Measurements from ENCODE around the gene SLC25A25. TPM values are rescaled to one million over a fixed set of nuclear protein-coding genes. Genes with fewer than 3 reads are reported as not detected.
A peak's percentile ranks its signal among the peaks of the same experiment; 100 is the strongest.

The SLC25A25 gene
- total and polyA plus RNA-seq, 12 donors: 11.4 to 60.6 (median 15.6) TPM

DNA sequence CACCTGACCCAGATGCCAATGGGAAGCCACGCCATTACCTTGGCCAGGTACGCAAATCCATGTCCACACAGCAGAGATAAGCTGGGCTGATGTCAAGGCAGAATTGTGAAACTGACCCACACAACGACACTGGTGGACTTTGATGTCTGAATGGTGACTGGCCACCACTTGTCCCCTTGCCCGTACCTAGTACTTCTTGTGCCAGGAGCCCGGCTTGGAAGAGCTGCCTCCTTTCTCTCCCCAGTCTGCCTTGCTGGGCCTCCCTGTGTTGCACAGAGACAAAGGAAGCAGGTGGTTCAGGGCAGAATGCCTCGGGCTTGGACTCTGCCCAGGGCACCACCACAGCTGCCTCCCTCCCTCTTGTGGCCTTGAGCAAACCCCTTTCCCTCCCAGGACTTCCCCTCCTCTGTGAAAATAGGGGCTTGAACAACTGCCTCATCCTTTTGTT, 36.2 kb downstream of the SLC25A25 start:
- Histone ChIP-seq H3K36me3 (replicated peaks in 1 of 2) (peaks cover 0 to 78% of the 10 kb centered on the region in 2 donors), H3K4me3 (no peak overlapping the region), H3K9me3 (replicated peaks in 1 of 3) (no peaks in the 10 kb centered on the region), H3K27me3 (no peaks in the 10 kb centered on the region), H3K4me1 (replicated peaks in 1 of 2) (peaks cover 33 to 45% of the 10 kb centered on the region in 2 donors), H3K27ac (peak overlapping the region; percentile 10 to 98 (median 55))
- TF ChIP-seq POLR2A (IDR thresholded peaks at IDR 0.05) (no peak), CTCF (IDR thresholded peaks at IDR 0.05) (no peak)
- peak in 6 of 7 donors; percentile 61 to 79 (median 73) for DNase-seq
- intact Hi-C loops (cut with DNase I): no loop called here
- WGBS, 4 donors: 33 to 37% (median 35%) methylated on average over 5 to 6 of the region's 6 CpGs; no CpG with 5 or more reads in 1 of the 4 donors

- Histone ChIP-seq H3K27me3 (no peaks in the 10 kb centered on the region), H3K4me3 (no peak overlapping the region), H3K4me1 (replicated peaks in 1 of 2) (peaks cover 18 to 30% of the 10 kb centered on the region in 2 donors), H3K27ac (no peak overlapping the region), H3K9me3 (replicated peaks in 1 of 3) (no peaks in the 10 kb centered on the region), H3K36me3 (replicated peaks in 1 of 2) (peaks cover 0 to 78% of the 10 kb centered on the region in 2 donors)
- TF ChIP-seq CTCF (IDR thresholded peaks at IDR 0.05) (no peak), POLR2A (IDR thresholded peaks at IDR 0.05) (no peak)
- no peak for DNase-seq
- 86 to 99% (median 89%) methylated on average over 6 to 21 of the region's 21 CpGs for WGBS, 4 donors
- intact Hi-C loops (cut with DNase I): no loop called here
Measured at GRCh38 chr9:128105538-128106175, 37.6 kb downstream of the SLC25A25 start.

GRCh38 chr9:128106181-128106939, 38.3 kb downstream of the SLC25A25 start:
- no peak for DNase-seq
- H3K9me3 ChIP-seq (replicated peaks in 1 of 3): no peaks in the 10 kb centered on the region
- TF ChIP-seq CTCF (IDR thresholded peaks at IDR 0.05): no peak
- TF ChIP-seq POLR2A (IDR thresholded peaks at IDR 0.05): no peak
- 91 to 92% (median 92%) methylated on average over 12 to 23 of the region's 23 CpGs for WGBS, 4 donors
- H3K27me3 ChIP-seq: no peaks in the 10 kb centered on the region
- peak overlapping the region in 1 of 5 donors; percentile 62 for H3K27ac ChIP-seq
- H3K4me1 ChIP-seq (replicated peaks in 1 of 2): peaks cover 15 to 23% of the 10 kb centered on the region in 2 donors
- no peak overlapping the region for H3K4me3 ChIP-seq
- intact Hi-C loops (cut with DNase I): no loop called here
- H3K36me3 ChIP-seq (replicated peaks in 1 of 2): peaks cover 0 to 74% of the 10 kb centered on the region in 2 donors

- intact Hi-C loops (cut with DNase I): no loop called here
- WGBS, 4 donors: 87 to 92% (median 89%) methylated on average over 19 to 23 of the region's 23 CpGs
- peaks cover 0 to 67% of the 10 kb centered on the region in 2 donors for H3K36me3 ChIP-seq (replicated peaks in 1 of 2)
Measured at GRCh38 chr9:128106940-128107467, 39.0 kb downstream of the SLC25A25 start.

More at GRCh38 chr9:128106940-128107467, 39.0 kb downstream of the SLC25A25 start:
- TF ChIP-seq CTCF (IDR thresholded peaks at IDR 0.05) (no peak), POLR2A (IDR thresholded peaks at IDR 0.05) (no peak)
- Histone ChIP-seq H3K9me3 (replicated peaks in 1 of 3) (no peaks in the 10 kb centered on the region), H3K27ac (peak overlapping the region in 1 of 5 donors; percentile 62), H3K4me3 (no peak overlapping the region), H3K4me1 (replicated peaks in 1 of 2) (peaks cover 15 to 17% of the 10 kb centered on the region in 2 donors), H3K27me3 (no peaks in the 10 kb centered on the region)
- peak in 1 of 7 donors; percentile 22 for DNase-seq

Measured in adrenal gland (tissue), 12 donors.